ENCODE measurements around the gene ZNF654. TPM values are rescaled to one million over a fixed set of nuclear protein-coding genes. Genes with fewer than 3 reads are reported as not detected.

Gene ZNF654
- total RNA-seq, 1 donor from 2014 or later = 18.7 TPM

DNA sequence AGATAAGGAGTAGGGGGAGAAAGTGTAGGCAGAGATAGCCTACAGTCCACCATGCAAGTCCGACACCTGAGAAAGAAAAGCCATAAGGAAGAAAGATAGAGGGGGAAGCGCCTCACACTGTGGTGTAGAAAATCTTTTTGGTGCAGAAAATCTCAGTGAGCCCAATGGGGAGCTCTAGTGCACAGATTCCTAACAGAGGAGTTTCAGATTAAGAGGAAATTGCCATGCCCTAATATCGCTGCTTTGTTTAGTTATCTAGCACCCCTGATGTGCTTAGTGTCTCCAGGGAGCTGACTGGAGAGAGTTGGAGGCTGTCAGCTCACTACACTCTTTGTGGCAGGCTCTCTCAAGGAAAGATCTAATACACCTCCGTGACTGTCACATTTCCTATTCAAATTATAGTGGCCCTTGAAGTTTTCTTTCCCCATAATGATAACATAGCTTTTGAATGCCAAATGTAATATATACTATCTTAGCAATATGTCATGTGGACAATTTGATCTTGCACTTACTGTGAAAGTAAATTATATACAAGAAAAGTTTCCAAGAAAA lies 34.0 kb upstream of the ZNF654 start:
- Histone ChIP-seq H3K4me2 (ENCODE audit: low read length) (no peak overlapping the region), H2AFZ (ENCODE audit: low read depth, low read length) (no peak overlapping the region)
- FAIRE-seq = no peak

DNA sequence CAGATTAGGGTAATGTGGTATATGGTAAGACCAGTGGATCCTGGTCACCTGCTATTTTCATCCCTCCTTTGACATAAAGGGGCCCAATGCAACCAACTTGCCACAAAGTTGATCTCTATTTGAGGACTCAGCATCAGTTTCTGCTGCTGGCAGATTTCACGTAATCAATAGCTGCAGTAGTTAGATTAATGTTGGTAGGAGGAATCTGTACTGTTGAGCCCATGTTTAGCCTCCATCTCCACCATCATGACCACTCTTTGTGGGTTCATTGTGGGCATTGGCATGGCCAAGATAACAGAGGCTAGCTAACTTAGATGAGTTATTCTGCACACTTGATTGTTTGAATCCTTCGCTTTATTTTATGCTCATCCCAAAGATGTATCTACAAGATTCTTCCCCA lies 30.2 kb upstream of the ZNF654 start:
- Mint-ChIP-seq H3K36me3 (ENCODE audit: low read depth, unreplicated experiment) (no peaks in the 10 kb centered on the region), H3K4me1 (ENCODE audit: low read depth, unreplicated experiment) (peaks cover 6% of the 10 kb centered on the region)

More for the DNA sequence above, 34.0 kb upstream of the ZNF654 start:
- Histone ChIP-seq H3K27me3 (ENCODE audit: insufficient read depth, low read length) (no peaks in the 10 kb centered on the region), H3K9ac (ENCODE audit: low read length) (no peak overlapping the region), H4K20me1 (ENCODE audit: insufficient read depth, low read length) (no peaks in the 10 kb centered on the region), H3K79me2 (ENCODE audit: insufficient read depth, low read length) (no peaks in the 10 kb centered on the region), H3K4me1 (ENCODE audit: insufficient read depth, low read length) (no peaks in the 10 kb centered on the region), H3K4me3 (ENCODE audit: insufficient read depth, low read depth, low read length) (no peak overlapping the region), H3K9me3 (ENCODE audit: insufficient read depth, low read depth, low read length) (no peaks in the 10 kb centered on the region), H3K36me3 (ENCODE audit: insufficient read depth, low read length) (no peaks in the 10 kb centered on the region), H3K27ac (ENCODE audit: low read depth, low read length) (no peak overlapping the region)
- Mint-ChIP-seq H3K4me3 (ENCODE audit: unreplicated experiment) (no peak overlapping the region), H3K27ac (ENCODE audit: unreplicated experiment) (no peak overlapping the region), H3K27me3 (ENCODE audit: low read depth, unreplicated experiment) (no peaks in the 10 kb centered on the region), H3K9me3 (ENCODE audit: unreplicated experiment) (peaks cover 3% of the 10 kb centered on the region), H3K4me1 (ENCODE audit: low read depth, unreplicated experiment) (no peaks in the 10 kb centered on the region), H3K36me3 (ENCODE audit: low read depth, unreplicated experiment) (no peaks in the 10 kb centered on the region)
- DNase-seq (ENCODE audit: low read depth) = no peak
- no peak for TF ChIP-seq EZH2 (IDR thresholded peaks at IDR 0.05; ENCODE audit: insufficient read depth, low read length)
- TF ChIP-seq, protein P1, sequence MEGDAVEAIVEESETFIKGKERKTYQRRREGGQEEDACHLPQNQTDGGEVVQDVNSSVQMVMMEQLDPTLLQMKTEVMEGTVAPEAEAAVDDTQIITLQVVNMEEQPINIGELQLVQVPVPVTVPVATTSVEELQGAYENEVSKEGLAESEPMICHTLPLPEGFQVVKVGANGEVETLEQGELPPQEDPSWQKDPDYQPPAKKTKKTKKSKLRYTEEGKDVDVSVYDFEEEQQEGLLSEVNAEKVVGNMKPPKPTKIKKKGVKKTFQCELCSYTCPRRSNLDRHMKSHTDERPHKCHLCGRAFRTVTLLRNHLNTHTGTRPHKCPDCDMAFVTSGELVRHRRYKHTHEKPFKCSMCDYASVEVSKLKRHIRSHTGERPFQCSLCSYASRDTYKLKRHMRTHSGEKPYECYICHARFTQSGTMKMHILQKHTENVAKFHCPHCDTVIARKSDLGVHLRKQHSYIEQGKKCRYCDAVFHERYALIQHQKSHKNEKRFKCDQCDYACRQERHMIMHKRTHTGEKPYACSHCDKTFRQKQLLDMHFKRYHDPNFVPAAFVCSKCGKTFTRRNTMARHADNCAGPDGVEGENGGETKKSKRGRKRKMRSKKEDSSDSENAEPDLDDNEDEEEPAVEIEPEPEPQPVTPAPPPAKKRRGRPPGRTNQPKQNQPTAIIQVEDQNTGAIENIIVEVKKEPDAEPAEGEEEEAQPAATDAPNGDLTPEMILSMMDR (IDR thresholded peaks at IDR 0.05; ENCODE audit: insufficient read depth, low read depth, low read length) = no peak

DNA sequence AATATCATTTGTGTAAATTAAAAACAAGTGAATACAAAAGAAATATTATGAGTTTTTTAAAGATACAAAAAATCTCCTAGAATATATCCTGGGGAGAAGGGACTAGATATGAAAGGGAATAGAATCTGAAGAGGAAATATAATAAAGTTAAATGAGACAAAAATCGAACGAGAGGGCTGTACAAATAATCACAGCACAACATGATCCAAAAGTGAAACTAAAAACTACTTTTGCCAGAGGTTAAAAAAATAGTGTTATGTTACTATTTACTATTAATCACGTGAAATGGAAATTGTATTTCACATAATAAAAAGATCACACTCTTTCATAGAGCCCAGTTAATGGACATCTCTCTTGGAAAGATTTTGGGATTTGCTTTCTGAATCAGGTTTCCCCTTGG lies 28.8 kb upstream of the ZNF654 start:
- peaks cover 3% of the 10 kb centered on the region for H3K9me3 Mint-ChIP-seq (ENCODE audit: unreplicated experiment)
- Histone ChIP-seq H3K79me2 (ENCODE audit: insufficient read depth, low read length) (no peaks in the 10 kb centered on the region), H3K4me1 (ENCODE audit: insufficient read depth, low read length) (no peaks in the 10 kb centered on the region), H3K4me3 (ENCODE audit: insufficient read depth, low read depth, low read length) (no peak overlapping the region), H4K20me1 (ENCODE audit: insufficient read depth, low read length) (no peaks in the 10 kb centered on the region), H3K27me3 (ENCODE audit: insufficient read depth, low read length) (no peaks in the 10 kb centered on the region), H3K9ac (ENCODE audit: low read length) (no peak overlapping the region), H3K36me3 (ENCODE audit: insufficient read depth, low read length) (no peaks in the 10 kb centered on the region), H3K27ac (ENCODE audit: low read depth, low read length) (no peak overlapping the region), H3K9me3 (ENCODE audit: insufficient read depth, low read depth, low read length) (no peaks in the 10 kb centered on the region), H2AFZ (ENCODE audit: low read depth, low read length) (no peak overlapping the region), H3K4me2 (ENCODE audit: low read length) (no peak overlapping the region)
- H3K27me3 Mint-ChIP-seq (ENCODE audit: low read depth, unreplicated experiment) = no peaks in the 10 kb centered on the region
- H3K36me3 Mint-ChIP-seq (ENCODE audit: low read depth, unreplicated experiment) = no peaks in the 10 kb centered on the region
- no peak overlapping the region for H3K4me3 Mint-ChIP-seq (ENCODE audit: unreplicated experiment)
- DNase-seq (ENCODE audit: low read depth) (no peak), FAIRE-seq (no peak)
- no peak overlapping the region for H3K27ac Mint-ChIP-seq (ENCODE audit: unreplicated experiment)
- peaks cover 6% of the 10 kb centered on the region for H3K4me1 Mint-ChIP-seq (ENCODE audit: low read depth, unreplicated experiment)
- TF ChIP-seq, protein P1 (IDR thresholded peaks at IDR 0.05; ENCODE audit: insufficient read depth, low read depth, low read length) = no peak
- TF ChIP-seq EZH2 (IDR thresholded peaks at IDR 0.05; ENCODE audit: insufficient read depth, low read length) = no peak

More for the DNA sequence above, 30.2 kb upstream of the ZNF654 start:
- H3K27me3 Mint-ChIP-seq (ENCODE audit: low read depth, unreplicated experiment) = no peaks in the 10 kb centered on the region
- Histone ChIP-seq H2AFZ (ENCODE audit: low read depth, low read length) (no peak overlapping the region), H3K4me2 (ENCODE audit: low read length) (no peak overlapping the region), H3K9ac (ENCODE audit: low read length) (no peak overlapping the region), H3K9me3 (ENCODE audit: insufficient read depth, low read depth, low read length) (no peaks in the 10 kb centered on the region), H3K36me3 (ENCODE audit: insufficient read depth, low read length) (no peaks in the 10 kb centered on the region), H3K27ac (ENCODE audit: low read depth, low read length) (no peak overlapping the region), H3K27me3 (ENCODE audit: insufficient read depth, low read length) (no peaks in the 10 kb centered on the region), H3K79me2 (ENCODE audit: insufficient read depth, low read length) (no peaks in the 10 kb centered on the region), H4K20me1 (ENCODE audit: insufficient read depth, low read length) (no peaks in the 10 kb centered on the region), H3K4me1 (ENCODE audit: insufficient read depth, low read length) (no peaks in the 10 kb centered on the region), H3K4me3 (ENCODE audit: insufficient read depth, low read depth, low read length) (no peak overlapping the region)
- H3K4me3 Mint-ChIP-seq (ENCODE audit: unreplicated experiment) = no peak overlapping the region
- no peak overlapping the region for H3K27ac Mint-ChIP-seq (ENCODE audit: unreplicated experiment)
- no peak for DNase-seq (ENCODE audit: low read depth)
- FAIRE-seq = no peak
- H3K9me3 Mint-ChIP-seq (ENCODE audit: unreplicated experiment) = peaks cover 3% of the 10 kb centered on the region
- TF ChIP-seq, protein P1 (IDR thresholded peaks at IDR 0.05; ENCODE audit: insufficient read depth, low read depth, low read length) = no peak
- no peak for TF ChIP-seq EZH2 (IDR thresholded peaks at IDR 0.05; ENCODE audit: insufficient read depth, low read length)

Data from astrocyte (in vitro differentiated cells and primary cell).